HUES48 (cell line): ENCODE measurements around the gene UTP20.

ENCODE experiments used
- H3K27ac ChIP-seq: one replicate; pipeline ENCODE4 v1.7.0; 2013; ENCODE audit warnings: low read depth, low read length, inconsistent platforms
- H3K27me3 ChIP-seq: 2 replicates; pipeline ENCODE4 v1.6.1; 2013; ENCODE audit warnings: mild to moderate bottlenecking, low read length; ENCODE audit not compliant: control insufficient read depth, insufficient read depth
- H3K36me3 ChIP-seq: 2 replicates; pipeline ENCODE4 v1.6.1; 2013; ENCODE audit warnings: low read length; ENCODE audit not compliant: control insufficient read depth, insufficient read depth
- H3K4me1 ChIP-seq: 2 replicates; pipeline ENCODE4 v1.6.1; 2013; ENCODE audit warnings: mild to moderate bottlenecking, low read length; ENCODE audit not compliant: control insufficient read depth, insufficient read depth
- H3K4me3 ChIP-seq: 2 replicates; pipeline ENCODE4 v1.5.1; 2013; ENCODE audit warnings: mild to moderate bottlenecking, low read depth, low read length
- H3K9ac ChIP-seq: 2 replicates; pipeline ENCODE4 v1.6.1; 2013; ENCODE audit warnings: mild to moderate bottlenecking, low read depth, low read length, moderate library complexity
- H3K9me3 ChIP-seq: 2 replicates; pipeline ENCODE4 v1.6.1; 2013; ENCODE audit warnings: low read length; ENCODE audit not compliant: control insufficient read depth, insufficient read depth

UTP20 gene

DNA sequence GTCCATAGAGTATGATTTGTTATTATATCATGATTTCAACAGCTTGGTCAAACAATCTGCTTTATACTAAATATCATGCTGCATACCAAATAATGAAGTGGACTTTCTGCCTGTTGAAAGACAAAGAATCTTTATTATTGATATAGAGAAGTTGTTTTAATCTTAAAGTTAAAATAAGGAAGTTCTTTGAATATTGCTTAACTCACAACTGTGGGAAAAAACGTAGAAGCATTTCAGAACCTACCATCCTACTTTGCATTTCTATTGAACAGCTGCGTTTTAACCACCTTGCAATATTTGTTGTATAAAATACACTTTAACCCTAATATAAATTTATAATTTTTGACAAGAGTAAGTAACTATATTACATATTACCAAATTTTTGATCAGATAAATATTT, 150.6 kb downstream of the UTP20 start:
- Histone ChIP-seq H3K27ac (no peak overlapping the region), H3K36me3 (no peaks in the 10 kb centered on the region), H3K9ac (no peak overlapping the region), H3K9me3 (no peaks in the 10 kb centered on the region), H3K27me3 (no peaks in the 10 kb centered on the region), H3K4me3 (no peak overlapping the region), H3K4me1 (no peaks in the 10 kb centered on the region)

DNA sequence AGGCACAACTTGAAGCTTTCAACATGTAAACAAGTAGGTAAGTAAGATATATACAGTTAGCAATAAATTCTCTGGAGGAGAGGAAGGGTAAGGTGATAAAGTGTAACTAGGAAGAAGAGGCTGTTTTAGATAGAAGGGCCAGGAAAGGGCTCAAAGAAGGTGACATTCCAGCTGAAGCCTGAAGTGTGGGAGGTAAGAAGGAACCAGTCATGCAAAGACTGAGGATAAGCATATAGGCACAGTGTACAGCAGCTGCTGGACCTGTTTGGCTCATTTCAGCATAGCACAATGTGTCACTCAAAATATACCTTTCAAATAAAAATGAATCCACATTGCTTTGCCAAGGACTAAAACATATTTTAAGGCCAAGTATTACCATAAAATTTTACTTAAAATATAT, 156.2 kb downstream of the UTP20 start:
- Histone ChIP-seq H3K36me3 (no peaks in the 10 kb centered on the region), H3K27ac (no peak overlapping the region), H3K9ac (no peak overlapping the region), H3K27me3 (no peaks in the 10 kb centered on the region), H3K4me3 (no peak overlapping the region), H3K4me1 (no peaks in the 10 kb centered on the region), H3K9me3 (no peaks in the 10 kb centered on the region)
